Endothelial cell of umbilical vein (primary cell): ENCODE results near the gene RING1. TPM values are rescaled to one million over a fixed set of nuclear protein-coding genes. Genes with fewer than 3 reads are reported as not detected.

Experiments used
- BruUV-seq: library from RNA; stranded (reverse); fragments of 400-500 nt; replicated peaks from 2 replicates; lab custom pipeline; 2021; lab: Mats Ljungman, UMichigan
- CTCF ChIA-PET: fragments of 300-600, 350-600 bp; sonication (Branson Sonifier 250); formaldehyde crosslinking; loops from one replicate; lab custom pipeline; 2021; ENCODE audit warnings: antibody characterized with exemption, inconsistent platforms; lab: Charles Lee
- POLR2A ChIA-PET: fragments of 300-600, 350-600 bp; sonication (Branson Sonifier 250); formaldehyde crosslinking; loops from one replicate; lab custom pipeline; 2021; ENCODE audit warnings: antibody characterized with exemption, inconsistent platforms; lab: Charles Lee
- DNase-seq: peaks from one replicate; pipeline ENCODE4 v3.0.0-alpha.2; 2011; ENCODE audit warnings: low read depth, low spot score
- FAIRE-seq: peaks from 2 replicates; lab custom pipeline; 2011; peaks lifted over from hg19 to GRCh38; lab: Jason Lieb, UNC
- H2AFZ ChIP-seq: 2 replicates; pipeline ENCODE4 v1.6.0; 2012; ENCODE audit warnings: low read depth, low read length, control low read depth, inconsistent platforms
- H3K27ac ChIP-seq: 2 replicates; pipeline ENCODE4 v1.5.1; 2011; ENCODE audit warnings: low read depth, mild to moderate bottlenecking, control low read depth, low read length, moderate library complexity; ENCODE audit not compliant: insufficient read depth
- H3K27me3 ChIP-seq, 2 experiments: 2 replicates each; pipeline versions ENCODE4 v1.6.0 to v1.6.1; 2011; ENCODE audit warnings: low read length in 2 of 2, mixed read lengths in 1 of 2; ENCODE audit not compliant: control insufficient read depth in 2 of 2, insufficient read depth in 2 of 2
- H3K36me3 ChIP-seq, 2 experiments: 2 replicates in 1 of 2; 3 replicates in 1 of 2; pipeline ENCODE4 v1.5.1; 2011; ENCODE audit warnings: low read length in 2 of 2, mild to moderate bottlenecking in 1 of 2, moderate library complexity in 1 of 2; ENCODE audit not compliant: control insufficient read depth in 2 of 2, insufficient read depth in 2 of 2; ENCODE audit errors: extremely low read depth in 1 of 2
- H3K4me1 ChIP-seq: 3 replicates; pipeline ENCODE4 v1.5.1; 2011; ENCODE audit warnings: mild to moderate bottlenecking, low read length; ENCODE audit not compliant: control insufficient read depth, insufficient read depth; ENCODE audit errors: extremely low read depth
- H3K4me2 ChIP-seq: 2 replicates; pipeline ENCODE4 v1.6.1; 2011; ENCODE audit warnings: low read length, control low read depth, mixed read lengths; ENCODE audit not compliant: insufficient read depth
- H3K4me3 ChIP-seq, 3 experiments: fragments of 200-600 bp in 1 of 3; sonication (generic), shearing (Covaris generic) in 1 of 3; replicated peaks in 1 of 3; 2 replicates each; pipeline ENCODE4 v1.5.1; 2011 to 2016; ENCODE audit warnings: control low read depth in 3 of 3, low read length in 3 of 3, mild to moderate bottlenecking in 2 of 3, inconsistent platforms in 1 of 3, low read depth in 1 of 3, moderate library complexity in 1 of 3; ENCODE audit not compliant: insufficient read depth in 1 of 3
- H3K79me2 ChIP-seq: 2 replicates; pipeline ENCODE4 v1.6.0; 2012; ENCODE audit warnings: low read length, inconsistent platforms; ENCODE audit not compliant: control insufficient read depth, insufficient read depth
- H3K9ac ChIP-seq: replicated peaks from 2 replicates; pipeline ENCODE3; 2011; ENCODE audit warnings: low read length, control low read depth; ENCODE audit not compliant: insufficient read depth; ENCODE audit errors: extremely low read depth
- H3K9me1 ChIP-seq: replicated peaks from 3 replicates; pipeline ENCODE4 v1.6.0; 2011; ENCODE audit warnings: mild to moderate bottlenecking, low read length; ENCODE audit not compliant: control insufficient read depth, insufficient read depth; ENCODE audit errors: extremely low read depth
- H3K9me3 ChIP-seq: replicated peaks from 2 replicates; pipeline ENCODE4 v1.5.1; 2012; ENCODE audit warnings: low read length, inconsistent platforms; ENCODE audit not compliant: control insufficient read depth, insufficient read depth
- H4K20me1 ChIP-seq: replicated peaks from 2 replicates; pipeline ENCODE3; 2011; ENCODE audit warnings: mild to moderate bottlenecking, low read length; ENCODE audit not compliant: control insufficient read depth, insufficient read depth; ENCODE audit errors: extremely low read depth
- CTCF ChIP-seq, 2 donors: IDR thresholded peaks; 1 replicate in 1 of 2; 2 replicates in 1 of 2; pipeline ENCODE4 v1.5.1; 2011; ENCODE audit warnings: low read length in 2 of 2, mild to moderate bottlenecking in 2 of 2, moderate library complexity in 2 of 2, control low read depth in 1 of 2, inconsistent platforms in 1 of 2, low read depth in 1 of 2; ENCODE audit not compliant: insufficient read depth in 1 of 2; ENCODE audit errors: extremely low read depth in 1 of 2
- EZH2 ChIP-seq: IDR thresholded peaks from 2 replicates; pipeline ENCODE4 v1.6.1; 2012; ENCODE audit warnings: borderline replicate concordance, low read depth, mild to moderate bottlenecking, moderate library complexity, low read length, inconsistent platforms; ENCODE audit not compliant: severe bottlenecking
- FOS ChIP-seq: IDR thresholded peaks from 2 replicates; pipeline ENCODE4 v1.6.1; 2011; ENCODE audit warnings: mild to moderate bottlenecking, low read length, moderate library complexity, borderline replicate concordance; ENCODE audit not compliant: insufficient read depth
- GATA2 ChIP-seq: IDR thresholded peaks from 2 replicates; pipeline ENCODE4 v1.7.0; 2011; ENCODE audit warnings: low read depth, mild to moderate bottlenecking, moderate library complexity, mixed read lengths, low read length; ENCODE audit not compliant: insufficient read length, insufficient read depth
- JUN ChIP-seq: IDR thresholded peaks from 2 replicates; pipeline ENCODE4 v1.6.1; 2011; ENCODE audit warnings: borderline replicate concordance, low read depth; ENCODE audit not compliant: insufficient read length, insufficient read depth
- MAX ChIP-seq: IDR thresholded peaks from 2 replicates; pipeline ENCODE4 v1.6.1; 2011; ENCODE audit not compliant: insufficient read depth, insufficient read length
- MYC ChIP-seq: IDR thresholded peaks from one replicate; pipeline ENCODE4 v1.6.1; 2011; ENCODE audit warnings: mild to moderate bottlenecking, low read depth, low read length
- POLR2A ChIP-seq: IDR thresholded peaks from 2 replicates; pipeline ENCODE4 v1.6.1; 2012; ENCODE audit warnings: low read depth, mild to moderate bottlenecking, control low read depth, low read length
- POLR2AphosphoS5 ChIP-seq: IDR thresholded peaks from 2 replicates; pipeline ENCODE4 v1.6.1; 2012; ENCODE audit warnings: low read depth, mild to moderate bottlenecking, control low read depth, low read length, moderate library complexity; ENCODE audit not compliant: insufficient read depth
- dilution Hi-C: fragments of 300-500 bp; cut with MboI; formaldehyde crosslinking; loops from one replicate; pipeline ENCODE4 v1.15.0; 2019; ENCODE audit warnings: low sequenced_read_pairs; ENCODE audit not compliant: extremely low pct_ligation_motif_present
- intact Hi-C: fragments of 100-400 bp; cut with micrococcal nuclease; formaldehyde crosslinking; loops from one replicate; pipeline ENCODE4 v1.10.0; 2022
- polyA plus RNA-seq, 4 experiments: library from polyadenylated mRNA; depleted of rRNA in 3 of 4; stranded (reverse) in 3 of 4; unstranded in 1 of 4; fragments of >200 nt; gene quantifications; 2 replicates each; pipeline versions ENCODE4 v1.2.1 to v1.2.3, GENCODE V29; 2011 to 2012; ENCODE audit warnings: missing spikeins in 1 of 4
- total RNA-seq: library from RNA; stranded (reverse); gene quantifications from 2 replicates; pipeline ENCODE4 v1.2.3, GENCODE V29; 2021

Gene RING1
- total and polyA plus RNA-seq, 2 donors (not counting 3 experiments of a cell fraction or from before 2014, with no cell fraction given), result 26.8 to 27.9 TPM

- no peak for DNase-seq
- Histone ChIP-seq H3K4me2 (no peak overlapping the region), H3K27me3 (peaks cover 0 to 11% of the 10 kb centered on the region in 2 experiments), H3K4me3 (no peak overlapping the region), H3K9me3 (no peaks in the 10 kb centered on the region), H3K4me1 (peaks cover 7% of the 10 kb centered on the region), H3K79me2 (no peaks in the 10 kb centered on the region), H3K36me3 (no peaks in the 10 kb centered on the region), H3K27ac (no peak overlapping the region), H3K9ac (no peak overlapping the region), H4K20me1 (no peaks in the 10 kb centered on the region), H2AFZ (no peak overlapping the region), H3K9me1 (no peaks in the 10 kb centered on the region)
- intact Hi-C loops, result no loop called here
- TF ChIP-seq MYC (no peak), CTCF (IDR thresholded peaks at IDR 0.05; ENCODE audit: extremely low read depth in 1 of 2, insufficient read depth in 1 of 2, low read depth in 1 of 2, low read length in 2 of 2) (no peak), POLR2AphosphoS5 (no peak), GATA2 (no peak), POLR2A (no peak), MAX (no peak), FOS (no peak), EZH2 (no peak), JUN (no peak)
- dilution Hi-C loops, result no loop called here
- FAIRE-seq, result no peak
- BruUV-seq, result no TSS peak
- POLR2A ChIA-PET, result no interaction called here
- CTCF ChIA-PET, result no interaction called here
These were observed 23.1 kb upstream of the RING1 start for GRCh38 chr6:33185190-33185589.
